ENCODE data around the gene EHF. TPM values are rescaled to one million over a fixed set of nuclear protein-coding genes. Genes with fewer than 3 reads are reported as not detected.

Gene EHF
- polyA plus RNA-seq, 1 donor from 2014 or later = 0.17 TPM

DNA sequence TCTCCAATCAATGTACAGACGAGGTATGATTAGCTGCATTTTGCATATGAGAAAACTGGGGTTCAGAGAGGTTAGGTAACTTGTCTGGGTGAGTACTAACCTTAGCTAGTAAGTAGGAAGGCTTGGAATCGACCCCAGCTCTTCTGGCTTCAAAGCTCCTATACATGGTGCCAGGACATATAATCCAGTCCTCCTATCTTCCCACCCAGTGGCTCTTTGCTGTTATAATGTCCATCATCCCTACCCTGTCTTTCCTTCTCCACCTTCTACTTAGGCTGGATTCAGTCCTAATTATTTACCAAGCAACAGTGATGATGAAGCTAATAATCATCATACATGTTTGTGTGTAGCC lies 20.0 kb downstream of the EHF start:
- Histone ChIP-seq H3K9ac (ENCODE audit: low read length) (no peak overlapping the region), H3K27ac (ENCODE audit: low read length) (no peak overlapping the region), H3K36me3 (ENCODE audit: insufficient read depth, low read length) (no peaks in the 10 kb centered on the region), H3K79me2 (replicated peaks; ENCODE audit: insufficient read depth, low read length) (no peaks in the 10 kb centered on the region), H3K4me3 (ENCODE audit: low read length) (no peak overlapping the region), H4K20me1 (ENCODE audit: insufficient read depth) (no peaks in the 10 kb centered on the region), H3K9me3 (ENCODE audit: low read length) (no peaks in the 10 kb centered on the region), H2AFZ (ENCODE audit: low read depth, low read length) (no peak overlapping the region), H3K4me2 (ENCODE audit: low read length) (no peak overlapping the region), H3K27me3 (ENCODE audit: insufficient read depth, low read depth, low read length) (no peaks in the 10 kb centered on the region), H3F3A (ENCODE audit: insufficient read depth, low read length, poor library complexity, severe bottlenecking) (no peaks in the 10 kb centered on the region), H3K9me2 (ENCODE audit: insufficient read depth, low read length) (no peaks in the 10 kb centered on the region)
- no peak for TF ChIP-seq RAD21 (conservative IDR thresholded peaks at IDR 0.05)
- no peak for TF ChIP-seq EZH2 (IDR thresholded peaks at IDR 0.05; ENCODE audit: borderline replicate concordance, insufficient read depth, low read length, poor library complexity, severe bottlenecking)
- no peak for TF ChIP-seq POLR2AphosphoS5 (IDR thresholded peaks at IDR 0.05)
- TF ChIP-seq TAF1 (IDR thresholded peaks at IDR 0.05; ENCODE audit: low read depth) = no peak
- TF ChIP-seq SMC3 (conservative IDR thresholded peaks at IDR 0.05; ENCODE audit: poor library complexity) = no peak
- TF ChIP-seq MXI1 (conservative IDR thresholded peaks at IDR 0.05; ENCODE audit: poor library complexity, severe bottlenecking) = no peak
- no peak for TF ChIP-seq EP300 (conservative IDR thresholded peaks at IDR 0.05; ENCODE audit: poor library complexity, severe bottlenecking)
- no peak for TF ChIP-seq CTCF (IDR thresholded peaks at IDR 0.05; ENCODE audit: poor library complexity, severe bottlenecking)
- TF ChIP-seq REST (IDR thresholded peaks at IDR 0.05; ENCODE audit: borderline replicate concordance) = no peak

DNA sequence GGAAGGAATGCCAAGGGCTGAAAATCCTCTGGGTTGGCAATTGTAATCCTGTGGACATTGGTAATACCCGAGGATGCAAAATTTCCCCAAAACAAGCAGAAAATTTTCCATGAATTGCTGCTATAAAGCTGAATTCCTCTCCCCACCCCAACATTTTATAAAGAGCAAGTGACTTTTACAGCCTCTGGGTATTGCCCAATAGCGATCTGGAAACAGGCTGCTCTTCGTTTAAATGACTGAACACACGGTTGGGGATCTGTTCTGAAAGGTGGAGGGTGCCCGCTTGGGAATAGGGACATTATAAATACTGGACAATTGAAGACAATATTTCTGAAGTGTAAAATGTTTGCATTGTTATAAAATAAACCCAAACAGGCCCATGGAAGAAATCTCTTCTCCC lies 20.6 kb downstream of the EHF start:
- no peaks in the 10 kb centered on the region for H4K20me1 ChIP-seq (ENCODE audit: insufficient read depth)
- no peaks in the 10 kb centered on the region for H3K9me2 ChIP-seq (ENCODE audit: insufficient read depth, low read length)
- no peak overlapping the region for H2AFZ ChIP-seq (ENCODE audit: low read depth, low read length)
- H3K9me3 ChIP-seq (ENCODE audit: low read length) = no peaks in the 10 kb centered on the region
- no peaks in the 10 kb centered on the region for H3K27me3 ChIP-seq (ENCODE audit: insufficient read depth, low read depth, low read length)
- H3K36me3 ChIP-seq (ENCODE audit: insufficient read depth, low read length) = no peaks in the 10 kb centered on the region
- no peak overlapping the region for H3K4me2 ChIP-seq (ENCODE audit: low read length)
- no peak for TF ChIP-seq REST (IDR thresholded peaks at IDR 0.05; ENCODE audit: borderline replicate concordance)
- TF ChIP-seq EZH2 (IDR thresholded peaks at IDR 0.05; ENCODE audit: borderline replicate concordance, insufficient read depth, low read length, poor library complexity, severe bottlenecking) = no peak
- no peak for TF ChIP-seq RAD21 (conservative IDR thresholded peaks at IDR 0.05)
- no peak for TF ChIP-seq MXI1 (conservative IDR thresholded peaks at IDR 0.05; ENCODE audit: poor library complexity, severe bottlenecking)
- TF ChIP-seq TAF1 (IDR thresholded peaks at IDR 0.05; ENCODE audit: low read depth) = no peak
- no peak for TF ChIP-seq SMC3 (conservative IDR thresholded peaks at IDR 0.05; ENCODE audit: poor library complexity)
- no peak for TF ChIP-seq POLR2AphosphoS5 (IDR thresholded peaks at IDR 0.05)
- TF ChIP-seq EP300 (conservative IDR thresholded peaks at IDR 0.05; ENCODE audit: poor library complexity, severe bottlenecking) = no peak
- TF ChIP-seq CTCF (IDR thresholded peaks at IDR 0.05; ENCODE audit: poor library complexity, severe bottlenecking) = no peak
- no peak overlapping the region for H3K9ac ChIP-seq (ENCODE audit: low read length)
- H3K4me3 ChIP-seq (ENCODE audit: low read length) = no peak overlapping the region
- H3K79me2 ChIP-seq (replicated peaks; ENCODE audit: insufficient read depth, low read length) = no peaks in the 10 kb centered on the region
- H3K27ac ChIP-seq (ENCODE audit: low read length) = no peak overlapping the region
- no peaks in the 10 kb centered on the region for H3F3A ChIP-seq (ENCODE audit: insufficient read depth, low read length, poor library complexity, severe bottlenecking)
